T-helper 9 cell (primary cell): ENCODE results near the gene RBM17.
"Not testable (repeated sequence)": the region's sequence is repeated elsewhere in the genome, so short reads cannot be mapped to it uniquely, and the experiment has no call there.

Experiments
- DNase-seq: peaks from one replicate; pipeline ENCODE4 v3.0.0-alpha.2; 2020

Gene RBM17

GRCh38 chr10:6056411-6057135, 32.3 kb upstream of the RBM17 start:
- no peak for DNase-seq

- no peak for DNase-seq
These were observed 30.0 kb upstream of the RBM17 start for GRCh38 chr10:6058682-6059475.

- DNase-seq, result no peak
These were observed 29.3 kb upstream of the RBM17 start for GRCh38 chr10:6059506-6059905.

GRCh38 chr10:6061056-6061455, 27.8 kb upstream of the RBM17 start:
- no peak for DNase-seq

GRCh38 chr10:6062101-6062771, 26.6 kb upstream of the RBM17 start, which contains the start of gene IL2RA:
Gene IL2RA (minus strand): TSS chr10:6062367. CDS start chr10:6062151, 216 bp downstream.
- DNase-seq, result peak; percentile 53

- DNase-seq, result no peak
These were observed 24.7 kb upstream of the RBM17 start for GRCh38 chr10:6064119-6064518.

- DNase-seq, result not testable (repeated sequence)
These were observed 24.1 kb upstream of the RBM17 start for GRCh38 chr10:6064726-6065125.

GRCh38 chr10:6065406-6065805, 23.4 kb upstream of the RBM17 start:
- no peak for DNase-seq

GRCh38 chr10:6065835-6066234, 23.0 kb upstream of the RBM17 start:
- DNase-seq, result no peak

- no peak for DNase-seq
These were observed 21.4 kb upstream of the RBM17 start for GRCh38 chr10:6067457-6067856.

- DNase-seq, result no peak
These were observed 20.8 kb upstream of the RBM17 start for GRCh38 chr10:6068006-6068405.

- DNase-seq, result peak; percentile 21
These were observed 20.4 kb upstream of the RBM17 start for GRCh38 chr10:6068422-6068821.

GRCh38 chr10:6069081-6069931, 19.5 kb upstream of the RBM17 start:
- no peak for DNase-seq

- no peak for DNase-seq
These were observed 18.2 kb upstream of the RBM17 start for GRCh38 chr10:6070660-6071059.

GRCh38 chr10:6071181-6072175, 17.4 kb upstream of the RBM17 start:
- DNase-seq, result no peak

- DNase-seq, result no peak
These were observed 16.5 kb upstream of the RBM17 start for GRCh38 chr10:6072215-6072934.

GRCh38 chr10:6074489-6075301, 14.1 kb upstream of the RBM17 start:
- DNase-seq, result no peak

- DNase-seq, result no peak
These were observed 11.7 kb upstream of the RBM17 start for GRCh38 chr10:6077071-6077675.

- DNase-seq, result no peak
These were observed 9.8 kb upstream of the RBM17 start for GRCh38 chr10:6079044-6079443.
